Neural progenitor cell (in vitro differentiated cells): ENCODE results near the gene ALDH3B1. TPM values are rescaled to one million over a fixed set of nuclear protein-coding genes. Genes with fewer than 3 reads are reported as not detected.

Source experiments
- DNase-seq: peaks from one replicate; pipeline ENCODE4 v3.0.0-alpha.2; 2016; ENCODE audit warnings: low spot score
- H2AFZ ChIP-seq: fragments of 200-600 bp; sonication (generic); replicated peaks from 2 replicates; pipeline ENCODE4 v1.6.1; 2016; ENCODE audit warnings: antibody characterized with exemption
- H3F3A ChIP-seq: fragments of 200-600 bp; sonication (generic); 2 replicates; pipeline ENCODE4 v1.6.1; 2016; ENCODE audit warnings: antibody characterized with exemption, low read depth
- H3K27ac ChIP-seq: fragments of 200-600 bp; sonication (generic); 2 replicates; pipeline ENCODE4 v1.5.1; 2016; ENCODE audit warnings: mild to moderate bottlenecking
- H3K27me3 ChIP-seq: fragments of 200-600 bp; sonication (generic); 2 replicates; pipeline ENCODE4 v1.6.1; 2016; ENCODE audit warnings: mild to moderate bottlenecking, moderate library complexity
- H3K36me3 ChIP-seq: fragments of 200-600 bp; sonication (generic); 2 replicates; pipeline ENCODE4 v1.5.1; 2016
- H3K4me1 ChIP-seq: fragments of 200-600 bp; sonication (generic); 2 replicates; pipeline ENCODE4 v1.6.1; 2016; ENCODE audit warnings: mixed run types
- H3K4me2 ChIP-seq: fragments of 200-600 bp; sonication (generic); 2 replicates; pipeline ENCODE4 v1.6.1; 2016
- H3K4me3 ChIP-seq: fragments of 200-600 bp; sonication (generic); 2 replicates; pipeline ENCODE4 v1.5.1; 2016
- H3K79me2 ChIP-seq: fragments of 200-600 bp; sonication (generic); 2 replicates; pipeline ENCODE4 v1.6.1; 2016; ENCODE audit warnings: low read depth
- H3K9ac ChIP-seq: fragments of 200-600 bp; sonication (generic); 2 replicates; pipeline ENCODE4 v1.6.1; 2016
- H3K9me3 ChIP-seq: fragments of 200-600 bp; sonication (generic); 2 replicates; pipeline ENCODE4 v1.5.1; 2016; ENCODE audit warnings: low read depth
- H4K20me1 ChIP-seq: fragments of 200-600 bp; sonication (generic); 2 replicates; pipeline ENCODE4 v1.6.1; 2016; ENCODE audit warnings: low read depth
- H3K27ac Mint-ChIP-seq: 3 replicates; pipeline ENCODE4 v1.8.0; 2021; ENCODE audit warnings: mixed read lengths
- H3K27me3 Mint-ChIP-seq: 2 replicates; pipeline ENCODE4 v1.8.0; 2022; ENCODE audit warnings: low read depth, mild to moderate bottlenecking, inconsistent platforms, moderate library complexity, mixed read lengths; ENCODE audit not compliant: insufficient read depth
- H3K36me3 Mint-ChIP-seq: 3 replicates; pipeline ENCODE4 v1.8.0; 2021; ENCODE audit warnings: mixed read lengths
- H3K4me1 Mint-ChIP-seq: 3 replicates; pipeline ENCODE4 v1.8.0; 2021; ENCODE audit warnings: mixed read lengths
- H3K4me3 Mint-ChIP-seq: 3 replicates; pipeline ENCODE4 v1.8.0; 2021; ENCODE audit warnings: mild to moderate bottlenecking, moderate library complexity, mixed read lengths
- H3K9me3 Mint-ChIP-seq: 3 replicates; pipeline ENCODE4 v1.8.0; 2020; ENCODE audit warnings: mixed read lengths
- EZH2 ChIP-seq: fragments of 200-600 bp; sonication (generic); IDR thresholded peaks from 2 replicates; pipeline ENCODE4 v1.6.1; 2017; ENCODE audit warnings: antibody characterized with exemption, mild to moderate bottlenecking, moderate library complexity
- EZH2phosphoT487 ChIP-seq: fragments of 200-600 bp; sonication (generic); IDR thresholded peaks from 2 replicates; pipeline ENCODE4 v1.6.1; 2017; ENCODE audit warnings: antibody characterized with exemption
- microRNA-seq: library from miRNA; unstranded; fragments of <30 nt; microRNA quantifications from one replicate; pipeline ENCODE4, GENCODE V29; 2016
- small RNA-seq: library from RNA; depleted of rRNA; stranded (forward); fragments of <200 nt; gene quantifications from one replicate; pipeline ENCODE3, GENCODE V24; 2015
- total RNA-seq: library from RNA; depleted of rRNA; stranded (reverse); fragments of >200 nt; gene quantifications from 2 replicates; pipeline ENCODE4 v1.2.3, GENCODE V29; 2015; ENCODE audit warnings: low replicate concordance
- TF ChIP-seq, protein P1 (sequence below): fragments of 200-600 bp; sonication (generic); IDR thresholded peaks from 2 replicates; pipeline ENCODE4 v1.5.1; 2017; ENCODE audit warnings: antibody characterized with exemption, mild to moderate bottlenecking

The ALDH3B1 gene
- total RNA-seq, 1 donor from 2014 or later, result not detected

DNA sequence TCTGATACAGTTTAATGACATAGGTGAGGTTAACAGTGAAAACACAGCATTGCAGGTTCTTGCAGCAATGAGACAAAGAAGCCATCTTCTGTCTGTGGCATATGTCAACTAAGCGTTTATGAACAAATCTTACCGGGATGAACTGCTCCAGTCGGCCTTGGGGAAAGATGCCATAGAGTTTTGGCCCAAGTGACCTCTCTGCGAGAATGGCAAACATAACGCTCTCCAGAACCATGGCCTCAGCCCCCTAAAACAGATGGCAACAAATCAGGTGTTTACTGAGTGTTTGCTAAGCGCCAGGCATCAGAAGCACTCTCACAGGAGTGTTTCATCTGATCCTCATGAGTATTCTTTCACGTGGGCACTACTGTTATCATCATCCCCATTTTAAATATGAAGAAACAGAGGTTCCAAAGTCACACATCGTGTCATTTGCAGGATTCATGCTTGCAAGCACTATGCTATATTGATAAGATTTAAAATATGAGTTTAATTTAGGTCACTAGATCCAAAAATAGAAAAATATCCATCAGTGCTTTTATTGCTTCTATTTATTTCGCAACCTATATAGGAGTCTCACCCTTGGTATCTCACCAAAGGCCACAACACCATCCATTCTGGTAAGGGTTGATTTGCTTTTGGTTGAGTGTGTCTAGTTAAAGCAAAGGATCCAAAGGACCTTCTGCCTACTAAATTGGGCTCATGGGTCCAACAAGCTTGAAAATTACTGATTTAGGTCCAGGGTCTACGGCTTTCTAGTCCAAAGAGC lies 64.6 kb downstream of the ALDH3B1 start:
- Histone ChIP-seq H3K27ac (no peak overlapping the region), H3K79me2 (no peaks in the 10 kb centered on the region), H4K20me1 (no peaks in the 10 kb centered on the region), H3K36me3 (peaks cover 3% of the 10 kb centered on the region), H3K9me3 (no peaks in the 10 kb centered on the region), H3F3A (no peaks in the 10 kb centered on the region), H3K4me2 (no peak overlapping the region), H3K4me3 (no peak overlapping the region), H3K27me3 (no peaks in the 10 kb centered on the region), H2AFZ (no peak overlapping the region), H3K4me1 (no peaks in the 10 kb centered on the region), H3K9ac (no peak overlapping the region)
- H3K4me3 Mint-ChIP-seq, result no peak overlapping the region
- no peaks in the 10 kb centered on the region for H3K9me3 Mint-ChIP-seq
- no peak overlapping the region for H3K27ac Mint-ChIP-seq
- no peak for DNase-seq
- H3K4me1 Mint-ChIP-seq, result peaks cover 2% of the 10 kb centered on the region
- peaks cover 35% of the 10 kb centered on the region for H3K36me3 Mint-ChIP-seq
- peaks cover 4% of the 10 kb centered on the region for H3K27me3 Mint-ChIP-seq
- TF ChIP-seq EZH2, result no peak

DNA sequence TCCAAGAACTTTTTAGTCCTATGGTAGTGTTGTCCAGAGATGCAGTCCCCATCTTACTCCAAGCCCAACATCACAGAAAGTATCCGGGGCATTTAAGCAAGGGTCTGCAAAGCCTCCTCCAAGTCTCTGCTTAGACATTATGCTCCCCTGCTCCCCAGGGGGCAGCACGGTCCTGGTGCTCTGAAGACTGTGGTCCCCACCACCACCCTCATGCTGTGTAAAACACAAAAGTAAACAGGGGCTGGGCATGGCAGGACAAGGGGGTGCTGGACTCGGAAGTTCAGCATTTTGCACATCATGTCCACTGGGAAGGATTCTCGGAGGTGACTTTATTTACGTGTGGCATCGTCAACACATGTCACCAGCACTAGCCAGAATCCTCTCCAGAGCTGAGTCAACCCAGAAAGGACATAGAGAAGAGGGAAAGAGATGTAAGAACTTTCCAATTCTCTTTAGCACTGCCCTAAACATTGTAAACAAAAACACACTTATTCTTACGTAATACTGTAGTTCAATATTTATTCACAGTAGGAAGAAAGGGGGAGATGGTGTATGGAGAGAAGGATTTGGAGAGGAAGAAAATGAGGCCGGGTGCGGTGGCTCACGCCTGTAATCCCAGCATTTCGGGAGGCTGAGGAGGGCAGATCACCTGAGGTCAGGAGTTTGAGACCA lies 66.4 kb downstream of the ALDH3B1 start:
- Histone ChIP-seq H3K4me2 (no peak overlapping the region), H2AFZ (no peak overlapping the region), H4K20me1 (no peaks in the 10 kb centered on the region), H3K9me3 (no peaks in the 10 kb centered on the region), H3K36me3 (no peaks in the 10 kb centered on the region), H3K4me1 (no peaks in the 10 kb centered on the region), H3K27me3 (no peaks in the 10 kb centered on the region), H3K4me3 (no peak overlapping the region), H3K79me2 (no peaks in the 10 kb centered on the region), H3K27ac (no peak overlapping the region), H3K9ac (no peak overlapping the region), H3F3A (no peaks in the 10 kb centered on the region)
- Mint-ChIP-seq H3K4me1 (peaks cover 2% of the 10 kb centered on the region), H3K4me3 (no peak overlapping the region), H3K27me3 (peaks cover 4% of the 10 kb centered on the region), H3K27ac (no peak overlapping the region), H3K9me3 (no peaks in the 10 kb centered on the region), H3K36me3 (peaks cover 36% of the 10 kb centered on the region)
- no peak for TF ChIP-seq EZH2
- TF ChIP-seq, protein P1, sequence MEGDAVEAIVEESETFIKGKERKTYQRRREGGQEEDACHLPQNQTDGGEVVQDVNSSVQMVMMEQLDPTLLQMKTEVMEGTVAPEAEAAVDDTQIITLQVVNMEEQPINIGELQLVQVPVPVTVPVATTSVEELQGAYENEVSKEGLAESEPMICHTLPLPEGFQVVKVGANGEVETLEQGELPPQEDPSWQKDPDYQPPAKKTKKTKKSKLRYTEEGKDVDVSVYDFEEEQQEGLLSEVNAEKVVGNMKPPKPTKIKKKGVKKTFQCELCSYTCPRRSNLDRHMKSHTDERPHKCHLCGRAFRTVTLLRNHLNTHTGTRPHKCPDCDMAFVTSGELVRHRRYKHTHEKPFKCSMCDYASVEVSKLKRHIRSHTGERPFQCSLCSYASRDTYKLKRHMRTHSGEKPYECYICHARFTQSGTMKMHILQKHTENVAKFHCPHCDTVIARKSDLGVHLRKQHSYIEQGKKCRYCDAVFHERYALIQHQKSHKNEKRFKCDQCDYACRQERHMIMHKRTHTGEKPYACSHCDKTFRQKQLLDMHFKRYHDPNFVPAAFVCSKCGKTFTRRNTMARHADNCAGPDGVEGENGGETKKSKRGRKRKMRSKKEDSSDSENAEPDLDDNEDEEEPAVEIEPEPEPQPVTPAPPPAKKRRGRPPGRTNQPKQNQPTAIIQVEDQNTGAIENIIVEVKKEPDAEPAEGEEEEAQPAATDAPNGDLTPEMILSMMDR, result no peak
- TF ChIP-seq EZH2phosphoT487, result no peak
- DNase-seq, result peak; percentile 16

DNA sequence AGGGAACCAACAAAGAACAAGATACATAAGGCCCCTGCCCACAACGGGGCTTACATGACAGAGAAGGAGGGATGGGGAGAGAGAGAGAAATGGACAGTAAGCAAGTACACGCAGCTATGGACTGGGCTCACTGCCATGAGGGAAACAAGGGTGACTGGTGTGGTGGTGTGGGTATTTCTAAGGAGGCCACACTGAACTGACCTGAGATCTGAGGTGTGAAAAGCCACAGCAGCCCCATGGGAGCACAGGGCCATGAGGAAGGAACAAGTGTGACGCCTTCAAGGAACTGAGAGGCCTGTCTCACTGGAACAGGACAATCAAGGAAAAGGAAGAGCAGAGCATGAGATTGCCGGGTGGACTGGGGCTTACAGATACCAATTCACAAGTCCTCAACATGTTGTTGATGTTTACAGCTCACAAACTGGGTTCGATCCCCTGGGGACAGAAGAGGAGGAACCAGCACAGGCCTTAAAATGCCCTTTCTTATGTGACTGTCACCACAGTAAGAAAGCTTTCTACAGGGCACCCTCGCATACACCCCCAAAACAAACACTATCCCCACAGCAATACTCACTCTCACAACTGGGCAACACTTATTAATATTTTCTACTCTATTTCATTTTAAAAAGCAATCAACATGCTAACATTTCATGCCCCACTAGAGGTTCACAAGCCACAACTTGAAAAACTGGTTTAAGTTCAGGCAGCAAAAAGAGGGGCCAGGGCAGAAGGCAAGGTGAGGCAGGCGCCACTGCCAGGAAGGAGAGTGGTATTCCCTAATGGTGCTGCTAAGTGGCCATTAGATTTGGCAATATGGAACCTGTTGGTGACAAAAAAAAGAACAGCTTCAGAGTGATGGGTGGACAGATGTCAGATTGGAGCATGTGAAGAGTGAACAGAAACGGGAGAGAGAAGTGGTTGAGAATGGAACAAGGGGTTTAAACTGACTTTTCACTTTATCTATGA lies 67.8 kb downstream of the ALDH3B1 start:
- no peaks in the 10 kb centered on the region for H3K36me3 ChIP-seq
- H3K4me3 Mint-ChIP-seq, result no peak overlapping the region
- no peak overlapping the region for H3K27ac Mint-ChIP-seq
- no peaks in the 10 kb centered on the region for H3K27me3 ChIP-seq
- H4K20me1 ChIP-seq, result no peaks in the 10 kb centered on the region
- TF ChIP-seq, protein P1, result no peak
- TF ChIP-seq EZH2phosphoT487 (no peak), EZH2 (no peak)
- H3K27me3 Mint-ChIP-seq, result peaks cover 4% of the 10 kb centered on the region
- H3K9me3 ChIP-seq, result no peaks in the 10 kb centered on the region
- no peak overlapping the region for H2AFZ ChIP-seq
- H3K4me3 ChIP-seq, result no peak overlapping the region
- H3F3A ChIP-seq, result no peaks in the 10 kb centered on the region
- H3K9me3 Mint-ChIP-seq, result no peaks in the 10 kb centered on the region
- H3K36me3 Mint-ChIP-seq, result peaks cover 37% of the 10 kb centered on the region
- no peak overlapping the region for H3K27ac ChIP-seq
- H3K4me2 ChIP-seq, result no peak overlapping the region
- H3K79me2 ChIP-seq, result no peaks in the 10 kb centered on the region
- no peaks in the 10 kb centered on the region for H3K4me1 ChIP-seq
- no peak overlapping the region for H3K9ac ChIP-seq
- H3K4me1 Mint-ChIP-seq, result peaks cover 2% of the 10 kb centered on the region
- DNase-seq, result no peak

Small RNAs within 50 kb of the gene (microRNA-seq; reads per million reads assigned to microRNA genes)
- gene MIR4691 (not detected), gene MIR6753 (not detected), gene MIR7113 (not detected)

Small RNAs within 50 kb of the gene (small RNA-seq; reads per million reads assigned to genes)
- not detected for gene MIR6753

Other genes starting within 250 kb of the ALDH3B1 start
- gene UNC93B1, start 6.2 kb upstream of the ALDH3B1 start, total RNA-seq, result 8.8 and 11.1 TPM in 2 replicates
- gene NDUFS8, start 20.4 kb downstream of the ALDH3B1 start, total RNA-seq, result 46.7 and 149 TPM in 2 replicates
- gene TCIRG1, start 28.7 kb downstream of the ALDH3B1 start, total RNA-seq, result 10.7 and 19.4 TPM in 2 replicates
- 33.9 and 36.8 TPM in 2 replicates for gene CHKA, start 111.1 kb downstream of the ALDH3B1 start, total RNA-seq
- 48.3 and 62.4 TPM in 2 replicates for gene KMT5B, start 203.0 kb downstream of the ALDH3B1 start, total RNA-seq